IPS-11a (cell line): ENCODE results near the gene HPN.

Source experiments
- H3K4me3 ChIP-seq: one replicate; pipeline ENCODE4 v1.5.1; 2013; ENCODE audit warnings: low read depth, low read length, control low read depth

The HPN gene

GRCh38 chr19:35080613-35081170 is 39.2 kb downstream of the HPN start:
- H3K4me3 ChIP-seq, result no peak overlapping the region

GRCh38 chr19:35081201-35081600 is 39.7 kb downstream of the HPN start:
- no peak overlapping the region for H3K4me3 ChIP-seq

GRCh38 chr19:35083691-35084508 is 42.4 kb downstream of the HPN start:
- no peak overlapping the region for H3K4me3 ChIP-seq

GRCh38 chr19:35084509-35084762 is 42.9 kb downstream of the HPN start:
- H3K4me3 ChIP-seq, result no peak overlapping the region

- H3K4me3 ChIP-seq, result no peak overlapping the region
Measured at GRCh38 chr19:35085947-35086346, 44.4 kb downstream of the HPN start.

GRCh38 chr19:35086455-35086854 is 44.9 kb downstream of the HPN start:
- H3K4me3 ChIP-seq, result no peak overlapping the region

- no peak overlapping the region for H3K4me3 ChIP-seq
Measured at GRCh38 chr19:35087393-35087792, 45.9 kb downstream of the HPN start.

- no peak overlapping the region for H3K4me3 ChIP-seq
Measured at GRCh38 chr19:35088131-35088913, 46.8 kb downstream of the HPN start.

GRCh38 chr19:35089554-35089953 is 48.0 kb downstream of the HPN start:
- no peak overlapping the region for H3K4me3 ChIP-seq

GRCh38 chr19:35090160-35090505 is 48.6 kb downstream of the HPN start:
- no peak overlapping the region for H3K4me3 ChIP-seq

GRCh38 chr19:35090506-35091214 is 49.1 kb downstream of the HPN start:
- no peak overlapping the region for H3K4me3 ChIP-seq

GRCh38 chr19:35093430-35093829 is 51.9 kb downstream of the HPN start:
- H3K4me3 ChIP-seq, result no peak overlapping the region

GRCh38 chr19:35093941-35094647 is 52.6 kb downstream of the HPN start:
- H3K4me3 ChIP-seq, result no peak overlapping the region

GRCh38 chr19:35094656-35095055 is 53.1 kb downstream of the HPN start:
- H3K4me3 ChIP-seq, result no peak overlapping the region

GRCh38 chr19:35095667-35096368 is 54.3 kb downstream of the HPN start:
- no peak overlapping the region for H3K4me3 ChIP-seq

- H3K4me3 ChIP-seq, result no peak overlapping the region
Measured at GRCh38 chr19:35098413-35099049, 57.0 kb downstream of the HPN start.

- H3K4me3 ChIP-seq, result no peak overlapping the region
Measured at GRCh38 chr19:35099155-35099896, 57.8 kb downstream of the HPN start.

- H3K4me3 ChIP-seq, result no peak overlapping the region
Measured at GRCh38 chr19:35099897-35100275, 58.4 kb downstream of the HPN start.
